Neural cell (in vitro differentiated cells): ENCODE data around the gene SMAD2. TPM values are rescaled to one million over a fixed set of nuclear protein-coding genes. Genes with fewer than 3 reads are reported as not detected.

Experiments
- H2AFZ ChIP-seq: fragments of 200-600, 300-800 bp; sonication (generic), shearing (Covaris generic); 2 replicates; pipeline ENCODE4 v1.6.0; 2014; ENCODE audit warnings: low read depth, mild to moderate bottlenecking, antibody characterized with exemption, low read length, moderate library complexity
- H3F3A ChIP-seq: fragments of 200-600 bp; shearing (Covaris generic); 2 replicates; pipeline ENCODE4 v1.6.1; 2016; ENCODE audit warnings: mild to moderate bottlenecking, moderate library complexity, mixed read lengths, antibody characterized with exemption, low read length; ENCODE audit not compliant: insufficient read depth, poor library complexity, severe bottlenecking
- H3K27ac ChIP-seq: fragments of 200-600, 300-800 bp; sonication (generic), shearing (Covaris generic); 2 replicates; pipeline ENCODE4 v1.5.1; 2014; ENCODE audit warnings: mild to moderate bottlenecking, low read length, moderate library complexity
- H3K27me3 ChIP-seq: fragments of 300-800, 200-600 bp; sonication (generic), shearing (Covaris generic); 2 replicates; pipeline ENCODE4 v1.6.0; 2014; ENCODE audit warnings: mild to moderate bottlenecking, low read depth, low read length, moderate library complexity; ENCODE audit not compliant: insufficient read depth
- H3K36me3 ChIP-seq: fragments of 300-800, 200-600 bp; sonication (generic), shearing (Covaris generic); 2 replicates; pipeline ENCODE4 v1.5.1; 2014; ENCODE audit warnings: mild to moderate bottlenecking, antibody characterized with exemption, low read length, moderate library complexity; ENCODE audit not compliant: insufficient read depth
- H3K4me2 ChIP-seq: fragments of 300-800, 200-600 bp; sonication (generic), shearing (Covaris generic); 2 replicates; pipeline ENCODE4 v1.6.0; 2014; ENCODE audit warnings: mild to moderate bottlenecking, low read length
- H3K4me3 ChIP-seq: fragments of 300-800, 200-600 bp; sonication (generic), shearing (Covaris generic); 2 replicates; pipeline ENCODE4 v1.5.1; 2014; ENCODE audit warnings: mild to moderate bottlenecking, low read length, moderate library complexity
- H3K79me2 ChIP-seq: fragments of 200-600 bp; shearing (Covaris generic); replicated peaks from 2 replicates; pipeline ENCODE4 v1.6.0; 2014; ENCODE audit warnings: mild to moderate bottlenecking, low read length, moderate library complexity; ENCODE audit not compliant: insufficient read depth
- H3K9ac ChIP-seq: fragments of 300-800, 200-600 bp; sonication (generic), shearing (Covaris generic); 2 replicates; pipeline ENCODE4 v1.6.1; 2016; ENCODE audit warnings: mild to moderate bottlenecking, low read length, mixed read lengths
- H3K9me2 ChIP-seq: fragments of 200-600 bp; shearing (Covaris generic); 2 replicates; pipeline ENCODE4 v1.6.1; 2016; ENCODE audit warnings: mild to moderate bottlenecking, low read length, mixed read lengths; ENCODE audit not compliant: insufficient read depth
- H3K9me3 ChIP-seq: fragments of 200-600, 300-800 bp; sonication (generic), shearing (Covaris generic); 2 replicates; pipeline ENCODE4 v1.6.1; 2016; ENCODE audit warnings: mild to moderate bottlenecking, mixed run types, low read length, moderate library complexity, mixed read lengths
- H4K20me1 ChIP-seq: fragments of 200-600 bp; shearing (Covaris generic); 2 replicates; pipeline ENCODE4 v1.6.1; 2016; ENCODE audit warnings: mild to moderate bottlenecking, mixed run types; ENCODE audit not compliant: insufficient read depth
- EP300 ChIP-seq: fragments of 450-650 bp; conservative IDR thresholded peaks from 2 replicates; pipeline ENCODE4 v1.6.1; 2014; ENCODE audit warnings: antibody characterized with exemption, mild to moderate bottlenecking, moderate library complexity; ENCODE audit not compliant: poor library complexity, severe bottlenecking
- EZH2 ChIP-seq: fragments of 200-600, 300-800 bp; shearing (Covaris generic), sonication (generic); IDR thresholded peaks from 2 replicates; pipeline ENCODE4 v1.6.1; 2014; ENCODE audit warnings: antibody characterized with exemption, low read length, borderline replicate concordance, mild to moderate bottlenecking; ENCODE audit not compliant: insufficient read depth, poor library complexity, severe bottlenecking
- MXI1 ChIP-seq: fragments of 450-650 bp; conservative IDR thresholded peaks from 2 replicates; pipeline ENCODE4 v1.6.1; 2014; ENCODE audit warnings: antibody characterized with exemption, mild to moderate bottlenecking; ENCODE audit not compliant: poor library complexity, severe bottlenecking
- POLR2AphosphoS5 ChIP-seq: IDR thresholded peaks from 2 replicates; pipeline ENCODE4 v1.6.1; 2012
- RAD21 ChIP-seq: fragments of 450-650 bp; conservative IDR thresholded peaks from 2 replicates; pipeline ENCODE4 v1.6.1; 2014; ENCODE audit warnings: antibody characterized with exemption, mild to moderate bottlenecking, moderate library complexity
- SMC3 ChIP-seq: fragments of 450-650 bp; conservative IDR thresholded peaks from 2 replicates; pipeline ENCODE4 v1.6.1; 2014; ENCODE audit warnings: antibody characterized with exemption, mild to moderate bottlenecking, moderate library complexity; ENCODE audit not compliant: poor library complexity
- TAF1 ChIP-seq: IDR thresholded peaks from 2 replicates; pipeline ENCODE4 v1.6.1; 2012; ENCODE audit warnings: low read depth
- polyA plus RNA-seq: library from polyadenylated mRNA; depleted of rRNA; stranded (reverse); fragments of >200 nt; gene quantifications from 2 replicates; pipeline ENCODE4 v1.2.3, GENCODE V29; 2014
- TF ChIP-seq, protein P1 (sequence below): fragments of 450-650 bp; IDR thresholded peaks from 2 replicates; pipeline ENCODE4 v1.5.1; 2014; ENCODE audit warnings: antibody characterized with exemption, mild to moderate bottlenecking, moderate library complexity; ENCODE audit not compliant: poor library complexity, severe bottlenecking
- TF ChIP-seq, protein P2 (sequence below): IDR thresholded peaks from 2 replicates; pipeline ENCODE4 v1.6.1; 2012; ENCODE audit warnings: borderline replicate concordance

SMAD2 gene
- polyA plus RNA-seq, 1 donor from 2014 or later, result 64.7 TPM

DNA sequence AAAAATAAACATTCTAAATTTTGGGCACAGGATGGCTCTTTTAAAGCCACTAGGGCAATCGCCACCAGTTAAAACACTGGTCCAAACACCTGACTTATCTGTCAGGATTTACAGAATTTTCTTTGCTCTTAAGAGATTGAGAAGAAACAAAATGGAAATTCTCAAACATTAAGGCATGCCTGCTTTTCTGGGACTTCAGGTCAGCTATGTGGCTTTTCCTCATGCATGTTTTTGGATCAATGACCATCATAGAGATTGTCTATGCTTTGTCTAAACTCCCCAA lies 112.7 kb downstream of the SMAD2 start:
- H4K20me1 ChIP-seq, result no peaks in the 10 kb centered on the region
- H3K9ac ChIP-seq, result no peak overlapping the region
- TF ChIP-seq POLR2AphosphoS5, result no peak
- no peak for TF ChIP-seq EP300
- no peak for TF ChIP-seq TAF1
- no peak for TF ChIP-seq RAD21
- no peak for TF ChIP-seq EZH2
- no peak for TF ChIP-seq MXI1
- TF ChIP-seq SMC3, result no peak
- TF ChIP-seq, protein P1, sequence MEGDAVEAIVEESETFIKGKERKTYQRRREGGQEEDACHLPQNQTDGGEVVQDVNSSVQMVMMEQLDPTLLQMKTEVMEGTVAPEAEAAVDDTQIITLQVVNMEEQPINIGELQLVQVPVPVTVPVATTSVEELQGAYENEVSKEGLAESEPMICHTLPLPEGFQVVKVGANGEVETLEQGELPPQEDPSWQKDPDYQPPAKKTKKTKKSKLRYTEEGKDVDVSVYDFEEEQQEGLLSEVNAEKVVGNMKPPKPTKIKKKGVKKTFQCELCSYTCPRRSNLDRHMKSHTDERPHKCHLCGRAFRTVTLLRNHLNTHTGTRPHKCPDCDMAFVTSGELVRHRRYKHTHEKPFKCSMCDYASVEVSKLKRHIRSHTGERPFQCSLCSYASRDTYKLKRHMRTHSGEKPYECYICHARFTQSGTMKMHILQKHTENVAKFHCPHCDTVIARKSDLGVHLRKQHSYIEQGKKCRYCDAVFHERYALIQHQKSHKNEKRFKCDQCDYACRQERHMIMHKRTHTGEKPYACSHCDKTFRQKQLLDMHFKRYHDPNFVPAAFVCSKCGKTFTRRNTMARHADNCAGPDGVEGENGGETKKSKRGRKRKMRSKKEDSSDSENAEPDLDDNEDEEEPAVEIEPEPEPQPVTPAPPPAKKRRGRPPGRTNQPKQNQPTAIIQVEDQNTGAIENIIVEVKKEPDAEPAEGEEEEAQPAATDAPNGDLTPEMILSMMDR, result no peak
- TF ChIP-seq, protein P2, sequence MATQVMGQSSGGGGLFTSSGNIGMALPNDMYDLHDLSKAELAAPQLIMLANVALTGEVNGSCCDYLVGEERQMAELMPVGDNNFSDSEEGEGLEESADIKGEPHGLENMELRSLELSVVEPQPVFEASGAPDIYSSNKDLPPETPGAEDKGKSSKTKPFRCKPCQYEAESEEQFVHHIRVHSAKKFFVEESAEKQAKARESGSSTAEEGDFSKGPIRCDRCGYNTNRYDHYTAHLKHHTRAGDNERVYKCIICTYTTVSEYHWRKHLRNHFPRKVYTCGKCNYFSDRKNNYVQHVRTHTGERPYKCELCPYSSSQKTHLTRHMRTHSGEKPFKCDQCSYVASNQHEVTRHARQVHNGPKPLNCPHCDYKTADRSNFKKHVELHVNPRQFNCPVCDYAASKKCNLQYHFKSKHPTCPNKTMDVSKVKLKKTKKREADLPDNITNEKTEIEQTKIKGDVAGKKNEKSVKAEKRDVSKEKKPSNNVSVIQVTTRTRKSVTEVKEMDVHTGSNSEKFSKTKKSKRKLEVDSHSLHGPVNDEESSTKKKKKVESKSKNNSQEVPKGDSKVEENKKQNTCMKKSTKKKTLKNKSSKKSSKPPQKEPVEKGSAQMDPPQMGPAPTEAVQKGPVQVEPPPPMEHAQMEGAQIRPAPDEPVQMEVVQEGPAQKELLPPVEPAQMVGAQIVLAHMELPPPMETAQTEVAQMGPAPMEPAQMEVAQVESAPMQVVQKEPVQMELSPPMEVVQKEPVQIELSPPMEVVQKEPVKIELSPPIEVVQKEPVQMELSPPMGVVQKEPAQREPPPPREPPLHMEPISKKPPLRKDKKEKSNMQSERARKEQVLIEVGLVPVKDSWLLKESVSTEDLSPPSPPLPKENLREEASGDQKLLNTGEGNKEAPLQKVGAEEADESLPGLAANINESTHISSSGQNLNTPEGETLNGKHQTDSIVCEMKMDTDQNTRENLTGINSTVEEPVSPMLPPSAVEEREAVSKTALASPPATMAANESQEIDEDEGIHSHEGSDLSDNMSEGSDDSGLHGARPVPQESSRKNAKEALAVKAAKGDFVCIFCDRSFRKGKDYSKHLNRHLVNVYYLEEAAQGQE, result no peak
- no peaks in the 10 kb centered on the region for H3F3A ChIP-seq
- H3K9me3 ChIP-seq, result no peaks in the 10 kb centered on the region
- no peak overlapping the region for H3K27ac ChIP-seq
- H2AFZ ChIP-seq, result no peak overlapping the region
- H3K4me3 ChIP-seq, result no peak overlapping the region
- no peaks in the 10 kb centered on the region for H3K79me2 ChIP-seq
- H3K36me3 ChIP-seq, result no peaks in the 10 kb centered on the region
- no peaks in the 10 kb centered on the region for H3K9me2 ChIP-seq
- no peaks in the 10 kb centered on the region for H3K27me3 ChIP-seq
- H3K4me2 ChIP-seq, result no peak overlapping the region

DNA sequence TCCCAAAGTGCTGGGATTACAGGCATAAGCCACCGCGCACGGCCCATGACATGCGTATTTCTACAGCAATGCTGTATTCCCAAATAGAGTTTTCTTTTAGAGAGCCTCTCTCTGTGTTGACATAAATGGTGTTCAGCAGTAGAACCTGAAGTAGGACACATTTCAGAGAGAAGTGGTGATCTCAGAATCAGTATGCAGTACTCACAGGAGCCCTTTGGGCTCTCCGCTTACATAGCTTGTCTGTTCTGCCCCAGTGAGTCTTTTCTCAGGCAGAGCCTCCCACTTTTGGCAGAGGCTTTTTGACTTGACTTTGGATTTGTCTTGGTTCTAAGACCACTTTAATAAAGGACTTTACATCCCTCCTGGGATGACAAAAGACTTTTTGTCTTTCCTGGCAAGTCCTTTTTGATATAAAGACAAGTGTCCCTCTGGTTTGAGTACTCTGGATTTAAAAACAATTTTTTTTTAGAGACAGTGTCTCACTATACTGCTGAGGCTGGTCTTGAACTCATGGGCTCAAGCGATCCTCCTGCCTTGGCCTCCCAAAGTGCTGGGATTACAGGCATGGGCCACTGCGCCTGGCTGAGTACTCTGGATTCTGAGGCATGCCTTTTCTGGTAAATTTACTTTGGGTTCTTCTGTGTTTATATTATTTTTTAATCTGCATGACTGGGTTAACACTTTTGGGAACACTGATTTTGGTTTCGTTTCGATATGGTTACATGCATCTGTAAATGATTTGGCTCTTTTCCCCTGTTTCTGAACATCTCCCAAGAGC lies 113.3 kb downstream of the SMAD2 start:
- TF ChIP-seq EZH2 (no peak), MXI1 (no peak), POLR2AphosphoS5 (no peak), SMC3 (no peak), TAF1 (no peak), EP300 (no peak), RAD21 (no peak)
- TF ChIP-seq, protein P1, result no peak
- TF ChIP-seq, protein P2, result no peak
- no peak overlapping the region for H3K9ac ChIP-seq
- no peaks in the 10 kb centered on the region for H3K27me3 ChIP-seq
- no peak overlapping the region for H3K4me2 ChIP-seq
- no peak overlapping the region for H2AFZ ChIP-seq
- no peak overlapping the region for H3K27ac ChIP-seq
- H3K9me3 ChIP-seq, result no peaks in the 10 kb centered on the region
- no peak overlapping the region for H3K4me3 ChIP-seq
- H3F3A ChIP-seq, result no peaks in the 10 kb centered on the region
- no peaks in the 10 kb centered on the region for H4K20me1 ChIP-seq
- no peaks in the 10 kb centered on the region for H3K36me3 ChIP-seq
- no peaks in the 10 kb centered on the region for H3K79me2 ChIP-seq
- no peaks in the 10 kb centered on the region for H3K9me2 ChIP-seq
